Retina (tissue), 1 donor: ENCODE measurements around the gene SUPT20HL1.

Source experiments
- DNase-seq: peaks from one replicate; pipeline ENCODE4 v3.0.0-alpha.2; 2016

The SUPT20HL1 gene

DNA sequence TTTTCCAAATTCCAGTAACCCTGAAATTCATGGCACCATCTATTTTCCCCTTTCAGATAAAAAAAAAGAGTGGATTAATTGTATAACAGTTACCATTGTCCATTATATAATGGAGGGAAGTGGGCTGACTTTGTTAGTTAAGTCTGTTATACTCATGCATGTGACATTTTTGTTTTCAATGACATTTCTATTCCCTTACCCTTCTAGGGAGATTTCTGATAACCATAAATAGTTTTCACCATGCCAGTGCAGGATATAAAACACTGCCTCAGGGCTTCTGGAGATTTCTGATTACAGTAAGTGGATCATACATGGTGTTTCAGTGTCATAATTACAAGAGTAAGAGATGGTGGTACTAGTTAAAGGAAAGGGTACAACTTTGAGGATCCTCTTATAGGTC is 45.5 kb downstream of the SUPT20HL1 start:
- DNase-seq: no peak
